Epithelial cell of prostate (primary cell): ENCODE results near the gene RPS15.

Source experiments
- DNase-seq: peaks from one replicate; pipeline ENCODE4 v3.0.0-alpha.2; 2011; ENCODE audit warnings: low read depth, low spot score
- H3K27ac ChIP-seq: fragments of 450-650 bp; 2 replicates; pipeline ENCODE4 v1.5.1; 2017; ENCODE audit warnings: mild to moderate bottlenecking

RPS15 gene

GRCh38 chr19:1466018-1466460 lies 27.8 kb downstream of the RPS15 start:
- no peak for DNase-seq
- no peak overlapping the region for H3K27ac ChIP-seq

GRCh38 chr19:1466461-1467214 lies 28.4 kb downstream of the RPS15 start:
- DNase-seq = no peak
- H3K27ac ChIP-seq = no peak overlapping the region

GRCh38 chr19:1467215-1467489 lies 29.0 kb downstream of the RPS15 start:
- no peak for DNase-seq

GRCh38 chr19:1467490-1468273 lies 29.5 kb downstream of the RPS15 start:
- H3K27ac ChIP-seq = no peak overlapping the region

More at GRCh38 chr19:1467215-1467489, 29.0 kb downstream of the RPS15 start:
- no peak overlapping the region for H3K27ac ChIP-seq

GRCh38 chr19:1468274-1468820 lies 30.2 kb downstream of the RPS15 start:
- H3K27ac ChIP-seq = no peak overlapping the region

More at GRCh38 chr19:1467490-1468273, 29.5 kb downstream of the RPS15 start:
- no peak for DNase-seq

GRCh38 chr19:1468821-1469254 lies 30.6 kb downstream of the RPS15 start:
- DNase-seq = no peak
- H3K27ac ChIP-seq = no peak overlapping the region

More at GRCh38 chr19:1468274-1468820, 30.2 kb downstream of the RPS15 start:
- no peak for DNase-seq

GRCh38 chr19:1469255-1470054 lies 31.3 kb downstream of the RPS15 start:
- DNase-seq = no peak
- peak overlapping the region; percentile 12 for H3K27ac ChIP-seq

GRCh38 chr19:1470055-1470304 lies 31.8 kb downstream of the RPS15 start:
- DNase-seq = no peak
- H3K27ac ChIP-seq = peak overlapping the region; percentile 12

GRCh38 chr19:1470305-1471009 lies 32.3 kb downstream of the RPS15 start:
- peak overlapping the region; percentile 12 for H3K27ac ChIP-seq
- DNase-seq = no peak

GRCh38 chr19:1471010-1471514 lies 32.9 kb downstream of the RPS15 start:
- H3K27ac ChIP-seq = no peak overlapping the region
- DNase-seq = no peak

- DNase-seq = no peak
- H3K27ac ChIP-seq = no peak overlapping the region
Observed at GRCh38 chr19:1471515-1472160, 33.4 kb downstream of the RPS15 start.

- no peak overlapping the region for H3K27ac ChIP-seq
- no peak for DNase-seq
Observed at GRCh38 chr19:1472231-1473084, 34.3 kb downstream of the RPS15 start.

- DNase-seq = no peak
- H3K27ac ChIP-seq = no peak overlapping the region
Observed at GRCh38 chr19:1473085-1473851, 35.1 kb downstream of the RPS15 start.

- no peak for DNase-seq
- H3K27ac ChIP-seq = no peak overlapping the region
Observed at GRCh38 chr19:1474011-1474764, 36.0 kb downstream of the RPS15 start.

- no peak for DNase-seq
- H3K27ac ChIP-seq = no peak overlapping the region
Observed at GRCh38 chr19:1474765-1475351, 36.7 kb downstream of the RPS15 start.

- DNase-seq = no peak
- H3K27ac ChIP-seq = no peak overlapping the region
Observed at GRCh38 chr19:1475751-1476437, 37.7 kb downstream of the RPS15 start.
